Natural killer cell (primary cell): ENCODE results near the gene ALPK1. TPM values are rescaled to one million over a fixed set of nuclear protein-coding genes. Genes with fewer than 3 reads are reported as not detected.

Experiments
- ATAC-seq, 3 donors: fragments of 150-1000 bp in 2 of 3; fragments of 200-7000 bp in 1 of 3; cut with Tn5 transposase; 1 replicate in 1 of 3; 2 replicates in 2 of 3; pipeline ENCODE4 v1.10.0; 2021; ENCODE audit warnings: mild to moderate bottlenecking in 2 of 3, moderate library complexity in 2 of 3
- DNase-seq, 2 donors: peaks; one replicate each; pipeline versions ENCODE4 v3.0.0 to v3.0.0-alpha.2; 2013 to 2021; ENCODE audit warnings: mixed read lengths in 1 of 2
- H3K27ac ChIP-seq: one replicate; pipeline ENCODE4 v1.5.1; 2013; ENCODE audit warnings: mild to moderate bottlenecking, low read length
- H3K27me3 ChIP-seq: one replicate; pipeline ENCODE4 v1.6.1; 2013; ENCODE audit warnings: low read length; ENCODE audit not compliant: control insufficient read depth, insufficient read depth
- H3K36me3 ChIP-seq: one replicate; pipeline ENCODE4 v1.6.1; 2013; ENCODE audit warnings: low read length; ENCODE audit not compliant: control insufficient read depth, insufficient read depth
- H3K4me1 ChIP-seq: one replicate; pipeline ENCODE4 v1.6.1; 2013; ENCODE audit warnings: low read length; ENCODE audit not compliant: control insufficient read depth, insufficient read depth
- H3K4me3 ChIP-seq: one replicate; pipeline ENCODE4 v1.5.1; 2013; ENCODE audit warnings: low read length
- H3K9me3 ChIP-seq: one replicate; pipeline ENCODE4 v1.6.1; 2013; ENCODE audit warnings: low read length; ENCODE audit not compliant: control insufficient read depth, insufficient read depth
- H3K27ac Mint-ChIP-seq, 2 donors: one replicate each; pipeline ENCODE4 v1.8.0; 2022; ENCODE audit warnings: mild to moderate bottlenecking in 2 of 2, mixed read lengths in 2 of 2, moderate library complexity in 1 of 2
- H3K27me3 Mint-ChIP-seq, 2 donors: one replicate each; pipeline ENCODE4 v1.8.0; 2022; ENCODE audit warnings: low read depth in 2 of 2, mixed read lengths in 2 of 2
- H3K36me3 Mint-ChIP-seq: one replicate; pipeline ENCODE4 v1.8.0; 2022; ENCODE audit warnings: mixed read lengths
- H3K4me1 Mint-ChIP-seq, 2 donors: one replicate each; pipeline ENCODE4 v1.8.0; 2022; ENCODE audit warnings: mixed read lengths in 2 of 2
- H3K4me3 Mint-ChIP-seq: one replicate; pipeline ENCODE4 v1.8.0; 2022; ENCODE audit warnings: mild to moderate bottlenecking, moderate library complexity, mixed read lengths
- H3K9me3 Mint-ChIP-seq, 2 donors: one replicate each; pipeline ENCODE4 v1.8.0; 2022; ENCODE audit warnings: mixed read lengths in 2 of 2
- WGBS: methylation state at CpG from one replicate; pipeline ENCODE4 v1.1.7; 2013; ENCODE audit warnings: missing lambda C conversion rate; ENCODE audit not compliant: insufficient coverage; 5-methylcytosine and 5-hydroxymethylcytosine counted together
- intact Hi-C: fragments of 100-400 bp; cut with micrococcal nuclease; formaldehyde crosslinking; loops from one replicate; pipeline ENCODE4 v1.14.2; 2022
- total RNA-seq, 4 donors: library from RNA; stranded (reverse); fragments of 120-200 nt in 1 of 4; gene quantifications; one replicate each; pipeline versions ENCODE4 v1.2.3 to v1.2.4, GENCODE V29; 2013 to 2022
- TF ChIP-seq, protein P1 (sequence below): fragments of 200-600 bp; IDR thresholded peaks from one replicate; pipeline ENCODE4 v1.8.0; 2022; ENCODE audit warnings: antibody characterized with exemption

Gene ALPK1
- total RNA-seq, 3 donors from 2014 or later (not counting 1 experiment from before 2014, with no cell fraction given), result 1.9 to 6.5 (median 3.9) TPM

- Mint-ChIP-seq H3K27me3 (no peaks in the 10 kb centered on the region), H3K27ac (no peak overlapping the region), H3K4me3 (no peak overlapping the region), H3K36me3 (no peaks in the 10 kb centered on the region), H3K9me3 (no peaks in the 10 kb centered on the region), H3K4me1 (no peaks in the 10 kb centered on the region)
- TF ChIP-seq, protein P1, sequence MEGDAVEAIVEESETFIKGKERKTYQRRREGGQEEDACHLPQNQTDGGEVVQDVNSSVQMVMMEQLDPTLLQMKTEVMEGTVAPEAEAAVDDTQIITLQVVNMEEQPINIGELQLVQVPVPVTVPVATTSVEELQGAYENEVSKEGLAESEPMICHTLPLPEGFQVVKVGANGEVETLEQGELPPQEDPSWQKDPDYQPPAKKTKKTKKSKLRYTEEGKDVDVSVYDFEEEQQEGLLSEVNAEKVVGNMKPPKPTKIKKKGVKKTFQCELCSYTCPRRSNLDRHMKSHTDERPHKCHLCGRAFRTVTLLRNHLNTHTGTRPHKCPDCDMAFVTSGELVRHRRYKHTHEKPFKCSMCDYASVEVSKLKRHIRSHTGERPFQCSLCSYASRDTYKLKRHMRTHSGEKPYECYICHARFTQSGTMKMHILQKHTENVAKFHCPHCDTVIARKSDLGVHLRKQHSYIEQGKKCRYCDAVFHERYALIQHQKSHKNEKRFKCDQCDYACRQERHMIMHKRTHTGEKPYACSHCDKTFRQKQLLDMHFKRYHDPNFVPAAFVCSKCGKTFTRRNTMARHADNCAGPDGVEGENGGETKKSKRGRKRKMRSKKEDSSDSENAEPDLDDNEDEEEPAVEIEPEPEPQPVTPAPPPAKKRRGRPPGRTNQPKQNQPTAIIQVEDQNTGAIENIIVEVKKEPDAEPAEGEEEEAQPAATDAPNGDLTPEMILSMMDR, result no peak
- no peaks in the 10 kb centered on the region for H3K27me3 ChIP-seq
- ATAC-seq (no peak), DNase-seq (no peak)
- intact Hi-C loops, result no loop called here
- H3K4me1 ChIP-seq, result no peaks in the 10 kb centered on the region
- H3K9me3 ChIP-seq, result no peaks in the 10 kb centered on the region
- H3K4me3 ChIP-seq, result no peak overlapping the region
- no peaks in the 10 kb centered on the region for H3K36me3 ChIP-seq
- H3K27ac ChIP-seq, result no peak overlapping the region
- whole genome bisulfite sequencing, result 83% methylated on average over 2 of the region's 2 CpGs
Observed at GRCh38 chr4:112422644-112423043, 125.5 kb downstream of the ALPK1 start.

DNA sequence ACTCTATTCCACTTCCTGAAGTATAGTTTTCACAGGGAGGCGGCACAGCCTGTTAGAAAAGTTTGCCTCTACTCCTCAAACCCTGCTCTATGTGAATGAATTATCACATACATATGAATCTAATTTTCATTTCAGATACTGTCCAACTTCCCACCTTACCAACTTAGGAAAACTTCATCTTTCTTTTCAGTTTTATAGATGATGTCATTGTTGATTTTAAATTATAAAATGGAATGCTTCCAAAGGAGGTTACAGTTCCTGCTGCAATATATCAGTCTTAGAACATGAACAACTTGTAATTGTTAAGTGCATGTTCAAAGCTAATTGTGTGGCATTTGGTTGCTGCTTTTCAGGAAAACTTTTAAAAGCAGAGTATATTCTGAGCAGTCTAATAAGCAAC, 126.4 kb downstream of the ALPK1 start:
- no peak overlapping the region for H3K27ac ChIP-seq

GRCh38 chr4:112425823-112426222, 128.7 kb downstream of the ALPK1 start:
- Mint-ChIP-seq H3K9me3 (no peaks in the 10 kb centered on the region), H3K27me3 (no peaks in the 10 kb centered on the region), H3K27ac (no peak overlapping the region), H3K36me3 (no peaks in the 10 kb centered on the region), H3K4me3 (no peak overlapping the region), H3K4me1 (no peaks in the 10 kb centered on the region)
- Histone ChIP-seq H3K36me3 (no peaks in the 10 kb centered on the region), H3K27me3 (no peaks in the 10 kb centered on the region), H3K27ac (no peak overlapping the region), H3K9me3 (no peaks in the 10 kb centered on the region), H3K4me1 (no peaks in the 10 kb centered on the region), H3K4me3 (no peak overlapping the region)
- ATAC-seq (no peak), DNase-seq (no peak)
- intact Hi-C loops, result no loop called here
- TF ChIP-seq, protein P1, result no peak
- 100% methylated on average over 2 of the region's 4 CpGs for WGBS

More for the DNA sequence above, 126.4 kb downstream of the ALPK1 start:
- Mint-ChIP-seq H3K27ac (no peak overlapping the region), H3K36me3 (no peaks in the 10 kb centered on the region), H3K4me1 (no peaks in the 10 kb centered on the region), H3K27me3 (no peaks in the 10 kb centered on the region), H3K4me3 (no peak overlapping the region), H3K9me3 (no peaks in the 10 kb centered on the region)
- Histone ChIP-seq H3K9me3 (no peaks in the 10 kb centered on the region), H3K36me3 (no peaks in the 10 kb centered on the region), H3K4me3 (no peak overlapping the region), H3K27me3 (no peaks in the 10 kb centered on the region), H3K4me1 (no peaks in the 10 kb centered on the region)
- WGBS, result 100% methylated on average over 1 of the region's 1 CpG
- no peak for ATAC-seq
- no peak for DNase-seq
- TF ChIP-seq, protein P1, result no peak
- intact Hi-C loops, result no loop called here

DNA sequence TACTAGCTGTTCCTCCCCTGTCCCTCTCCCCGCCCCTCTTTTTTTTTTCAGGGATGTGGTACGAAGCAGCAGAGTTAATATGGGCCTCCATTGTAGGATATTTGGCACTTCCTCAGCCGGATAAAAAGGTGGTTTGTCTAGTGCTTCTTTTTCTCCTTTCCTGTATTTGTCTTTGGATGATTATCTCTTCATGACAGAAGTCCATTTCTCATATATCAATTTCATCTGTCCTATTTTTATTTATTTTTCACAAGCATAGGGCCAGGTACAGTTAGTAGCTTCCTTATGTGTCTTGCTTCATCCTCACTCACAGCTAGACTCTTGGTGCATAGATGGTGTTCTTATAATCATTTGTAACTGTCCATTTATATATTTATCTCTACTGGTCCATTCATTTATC, 129.2 kb downstream of the ALPK1 start:
- no peak overlapping the region for H3K4me3 Mint-ChIP-seq
- no peaks in the 10 kb centered on the region for H3K36me3 Mint-ChIP-seq
- H3K9me3 Mint-ChIP-seq, result no peaks in the 10 kb centered on the region
- Histone ChIP-seq H3K4me1 (no peaks in the 10 kb centered on the region), H3K27ac (no peak overlapping the region), H3K4me3 (no peak overlapping the region), H3K27me3 (no peaks in the 10 kb centered on the region), H3K9me3 (no peaks in the 10 kb centered on the region), H3K36me3 (no peaks in the 10 kb centered on the region)
- H3K4me1 Mint-ChIP-seq, result no peaks in the 10 kb centered on the region
- no peak for ATAC-seq
- no peak for DNase-seq
- intact Hi-C loops, result no loop called here
- H3K27ac Mint-ChIP-seq, result no peak overlapping the region
- TF ChIP-seq, protein P1, result no peak
- H3K27me3 Mint-ChIP-seq, result no peaks in the 10 kb centered on the region
- 100% methylated on average over 1 of the region's 3 CpGs for WGBS
